GM13977 (cell line): ENCODE results near the gene ARF3.
A peak's percentile ranks its signal among the peaks of the same experiment; 100 is the strongest.
"Not testable (repeated sequence)": the region's sequence is repeated elsewhere in the genome, so short reads cannot be mapped to it uniquely, and the experiment has no call there.

ENCODE experiments used
- DNase-seq: peaks from one replicate; pipeline ENCODE4 v3.0.0; 2012; ENCODE audit warnings: low spot score
- in situ Hi-C: fragments of 300-500 bp; cut with MboI; formaldehyde crosslinking; loops from one replicate; pipeline ENCODE4 v1.12.0; 2022; ENCODE audit warnings: low sequenced_read_pairs, low pct_unique_long_range_greater_than_20kb, mixed read lengths, inconsistent platforms; ENCODE audit not compliant: unreplicated experiment
- TF ChIP-seq, protein P1 (sequence below): IDR thresholded peaks from 2 replicates; pipeline ENCODE4 v1.5.1; 2012; ENCODE audit warnings: mild to moderate bottlenecking, control low read depth; ENCODE audit not compliant: insufficient read depth; ENCODE audit errors: extremely low read depth, missing control alignments

The ARF3 gene

GRCh38 chr12:48910196-48910595 lies 47.1 kb downstream of the ARF3 start:
- in situ Hi-C loops = no loop called here
- DNase-seq = no peak
- TF ChIP-seq, protein P1, sequence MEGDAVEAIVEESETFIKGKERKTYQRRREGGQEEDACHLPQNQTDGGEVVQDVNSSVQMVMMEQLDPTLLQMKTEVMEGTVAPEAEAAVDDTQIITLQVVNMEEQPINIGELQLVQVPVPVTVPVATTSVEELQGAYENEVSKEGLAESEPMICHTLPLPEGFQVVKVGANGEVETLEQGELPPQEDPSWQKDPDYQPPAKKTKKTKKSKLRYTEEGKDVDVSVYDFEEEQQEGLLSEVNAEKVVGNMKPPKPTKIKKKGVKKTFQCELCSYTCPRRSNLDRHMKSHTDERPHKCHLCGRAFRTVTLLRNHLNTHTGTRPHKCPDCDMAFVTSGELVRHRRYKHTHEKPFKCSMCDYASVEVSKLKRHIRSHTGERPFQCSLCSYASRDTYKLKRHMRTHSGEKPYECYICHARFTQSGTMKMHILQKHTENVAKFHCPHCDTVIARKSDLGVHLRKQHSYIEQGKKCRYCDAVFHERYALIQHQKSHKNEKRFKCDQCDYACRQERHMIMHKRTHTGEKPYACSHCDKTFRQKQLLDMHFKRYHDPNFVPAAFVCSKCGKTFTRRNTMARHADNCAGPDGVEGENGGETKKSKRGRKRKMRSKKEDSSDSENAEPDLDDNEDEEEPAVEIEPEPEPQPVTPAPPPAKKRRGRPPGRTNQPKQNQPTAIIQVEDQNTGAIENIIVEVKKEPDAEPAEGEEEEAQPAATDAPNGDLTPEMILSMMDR = no peak

- in situ Hi-C loops = not testable (repeated sequence)
These were observed 47.6 kb downstream of the ARF3 start for GRCh38 chr12:48909698-48910097.

DNA sequence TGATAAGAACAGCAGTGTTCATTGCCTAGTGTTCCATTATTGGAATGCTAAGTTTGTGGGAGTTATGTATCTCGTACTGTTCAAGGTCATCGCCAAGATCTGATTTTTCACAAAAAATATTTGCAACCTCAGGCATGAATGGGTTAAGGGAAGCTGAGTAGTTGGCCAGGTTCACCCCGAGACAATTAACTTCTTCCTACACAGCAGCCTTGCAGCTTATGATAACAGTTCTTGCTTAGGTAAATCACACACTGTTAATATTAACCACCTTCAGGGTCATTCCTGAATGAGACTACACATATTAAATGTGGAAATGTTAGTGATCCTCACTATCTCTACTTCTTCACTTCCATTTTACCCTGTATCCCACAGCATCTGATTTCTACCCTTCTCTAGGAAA lies 50.0 kb downstream of the ARF3 start:
- no peak for DNase-seq
- TF ChIP-seq, protein P1 = no peak
- in situ Hi-C loops = no loop called here

More at GRCh38 chr12:48909698-48910097, 47.6 kb downstream of the ARF3 start:
- DNase-seq = not testable (repeated sequence)

DNA sequence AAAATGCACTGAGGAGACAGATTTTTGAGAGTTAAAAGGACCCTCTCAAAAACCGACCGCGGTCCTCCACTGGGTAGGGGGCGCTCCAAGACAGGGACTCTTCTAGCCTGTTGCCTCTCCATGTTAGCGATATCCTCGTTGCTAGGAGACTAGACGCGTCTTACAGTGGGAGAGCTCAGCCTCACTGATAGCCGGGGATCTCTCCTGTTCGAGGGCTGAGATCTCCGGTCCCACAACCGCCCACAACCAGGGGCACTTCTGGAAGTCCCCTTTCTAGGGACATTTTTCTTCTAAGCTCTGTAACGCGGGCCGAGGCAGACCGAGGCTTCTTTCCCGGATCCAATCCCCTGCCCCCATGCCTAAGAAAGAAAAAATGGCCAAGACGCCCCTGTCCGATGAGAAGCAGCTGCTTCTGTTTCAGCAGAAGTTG lies 53.3 kb downstream of the ARF3 start:
- in situ Hi-C loops = no loop called here
- DNase-seq = peak; percentile 80
- TF ChIP-seq, protein P1 = peak; percentile 75

GRCh38 chr12:48903363-48903981 lies 53.8 kb downstream of the ARF3 start:
- in situ Hi-C loops = no loop called here
- no peak for DNase-seq
- TF ChIP-seq, protein P1 = peak; percentile 14

DNA sequence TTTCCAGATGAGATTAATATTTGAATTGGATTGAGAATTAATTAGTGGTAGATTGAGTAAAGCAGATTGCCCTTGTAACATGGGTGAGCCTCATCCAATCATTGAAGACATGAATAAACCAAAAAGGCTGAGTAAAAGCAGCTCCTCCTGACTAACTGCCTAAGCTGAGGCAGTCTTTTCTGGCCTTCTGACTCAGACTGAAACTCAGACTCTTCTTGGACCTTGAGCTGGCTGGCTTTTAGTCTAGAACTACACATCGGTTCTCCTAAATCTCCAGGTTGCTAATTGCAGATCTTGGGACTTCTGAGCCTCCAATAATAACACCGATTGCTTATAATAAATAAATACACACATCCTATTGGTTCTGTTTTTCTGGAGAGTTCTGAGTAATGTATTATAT lies 56.0 kb downstream of the ARF3 start:
- in situ Hi-C loops = no loop called here
- peak; percentile 72 for DNase-seq
- TF ChIP-seq, protein P1 = no peak

- DNase-seq = no peak
- in situ Hi-C loops = no loop called here
- TF ChIP-seq, protein P1 = no peak
These were observed 57.6 kb downstream of the ARF3 start for GRCh38 chr12:48899651-48900050.
